Measurements from ENCODE around the gene DLEU7. TPM values are rescaled to one million over a fixed set of nuclear protein-coding genes. Genes with fewer than 3 reads are reported as not detected.

Gene DLEU7
- total and polyA plus RNA-seq, 2 of the 13 experiments (the other 11 are each of a cell fraction or from before 2014, with no cell fraction given) = not detected

- WGBS (ENCODE audit: low lambda C conversion rate) = 94% methylated on average over 4 of the region's 4 CpGs
- CTCF ChIA-PET (ENCODE audit: low intra/inter-chr PET ratio, low total read pairs) = no interaction called here
- no peaks in the 10 kb centered on the region for H3K27me3 ChIP-seq (ENCODE audit: control insufficient read depth in 1 of 2, insufficient read depth in 2 of 2, low read length in 2 of 2)
- intact Hi-C loops (cut with micrococcal nuclease; ENCODE audit: unreplicated experiment) (no loop called here), in situ Hi-C loops (cut with HindIII; ENCODE audit: extremely low pct_ligation_motif_present, low pct_unique_long_range_greater_than_20kb) (loop anchor here (25.0 kb wide), 1 partner anchor 1150 kb away; no protein-coding TSS in a partner anchor)
- POLR2A ChIA-PET = no interaction called here
- H3K4me3 ChIP-seq (replicated peaks in 1 of 3; ENCODE audit: insufficient read depth in 1 of 3, low read depth in 2 of 3, low read length in 3 of 3) = no peak overlapping the region
- no peaks in the 10 kb centered on the region for H4K20me1 ChIP-seq (ENCODE audit: insufficient read depth, low read length)
- ATAC-seq (no peak), DNase-seq (ENCODE audit: low spot score) (no peak), FAIRE-seq (no peak)
- H3K9me3 ChIP-seq (ENCODE audit: low read length) = no peaks in the 10 kb centered on the region
- H3K4me2 ChIP-seq (ENCODE audit: low read depth, low read length) = no peak overlapping the region
- H3K79me2 ChIP-seq (ENCODE audit: insufficient read depth, low read length) = no peaks in the 10 kb centered on the region
- no peaks in the 10 kb centered on the region; the same call in 1 of the 2 replicates for H3K4me1 ChIP-seq (ENCODE audit: insufficient read depth, low read length)
- no peak overlapping the region for H2AFZ ChIP-seq (ENCODE audit: low read length)
- TF ChIP-seq MAFF (IDR thresholded peaks at IDR 0.05; ENCODE audit: low read depth, low read length) (peak; percentile 35; the same call in 1 of the 2 replicates), MAFK (conservative IDR thresholded peaks at IDR 0.05 in 1 of 2, IDR thresholded peaks at IDR 0.05 in 1 of 2; ENCODE audit: low read length in 2 of 2) (peak; percentile 37 to 71; a peak in 3 of 4 replicates), ATAD3A (CRISPR knock-in tag; IDR thresholded peaks at IDR 0.05) (no peak)
- no peak overlapping the region for H3K9ac ChIP-seq (ENCODE audit: insufficient read depth, low read depth, low read length)
- H3K27ac ChIP-seq (ENCODE audit: extremely low read length, insufficient read depth, low read length) = no peak overlapping the region
- no TSS peak for BruUV-seq (replicated peaks)
- H3K36me3 ChIP-seq (replicated peaks in 1 of 2; ENCODE audit: control insufficient read depth in 1 of 2, insufficient read depth in 2 of 2, low read length in 2 of 2) = no peaks in the 10 kb centered on the region; a peak in 1 of 5 replicates
Measured at GRCh38 chr13:50812242-50812641, 31.2 kb downstream of the DLEU7 start.

GRCh38 chr13:50810998-50811397, 32.5 kb downstream of the DLEU7 start:
- no peak overlapping the region for H3K9ac ChIP-seq (ENCODE audit: insufficient read depth, low read depth, low read length)
- no peaks in the 10 kb centered on the region for H3K79me2 ChIP-seq (ENCODE audit: insufficient read depth, low read length)
- DNase-seq (ENCODE audit: low spot score) (no peak), ATAC-seq (no peak), FAIRE-seq (no peak)
- no peaks in the 10 kb centered on the region; a peak in 1 of 5 replicates for H3K36me3 ChIP-seq (replicated peaks in 1 of 2; ENCODE audit: control insufficient read depth in 1 of 2, insufficient read depth in 2 of 2, low read length in 2 of 2)
- POLR2A ChIA-PET = no interaction called here
- intact Hi-C loops (cut with micrococcal nuclease; ENCODE audit: unreplicated experiment) = no loop called here
- no peaks in the 10 kb centered on the region; the same call in 1 of the 2 replicates for H3K4me1 ChIP-seq (ENCODE audit: insufficient read depth, low read length)
- BruUV-seq (replicated peaks) = no TSS peak
- in situ Hi-C loops (cut with HindIII; ENCODE audit: extremely low pct_ligation_motif_present, low pct_unique_long_range_greater_than_20kb) = loop anchor here (25.0 kb wide), 1 partner anchor 1149 kb away; no protein-coding TSS in a partner anchor
- CTCF ChIA-PET (ENCODE audit: low intra/inter-chr PET ratio, low total read pairs) = no interaction called here
- no peak overlapping the region for H3K4me2 ChIP-seq (ENCODE audit: low read depth, low read length)
- H4K20me1 ChIP-seq (ENCODE audit: insufficient read depth, low read length) = no peaks in the 10 kb centered on the region
- H3K9me3 ChIP-seq (ENCODE audit: low read length) = no peaks in the 10 kb centered on the region
- 87% methylated on average over 2 of the region's 2 CpGs for WGBS (ENCODE audit: low lambda C conversion rate)
- no peak overlapping the region for H3K4me3 ChIP-seq (replicated peaks in 1 of 3; ENCODE audit: insufficient read depth in 1 of 3, low read depth in 2 of 3, low read length in 3 of 3)
- no peak overlapping the region for H2AFZ ChIP-seq (ENCODE audit: low read length)
- no peak overlapping the region for H3K27ac ChIP-seq (ENCODE audit: extremely low read length, insufficient read depth, low read length)
- H3K27me3 ChIP-seq (ENCODE audit: control insufficient read depth in 1 of 2, insufficient read depth in 2 of 2, low read length in 2 of 2) = no peaks in the 10 kb centered on the region
- TF ChIP-seq ZNF225 (CRISPR knock-in tag; IDR thresholded peaks at IDR 0.05) (no peak), ZFP41 (CRISPR knock-in tag; IDR thresholded peaks at IDR 0.05; ENCODE audit: borderline replicate concordance) (no peak), FOXJ3 (CRISPR knock-in tag; IDR thresholded peaks at IDR 0.05; ENCODE audit: borderline replicate concordance) (no peak), SMAD3 (CRISPR knock-in tag; IDR thresholded peaks at IDR 0.05) (no peak), MED8 (CRISPR knock-in tag; IDR thresholded peaks at IDR 0.05; ENCODE audit: insufficient replicate concordance) (no peak), TFAP4 (IDR thresholded peaks at IDR 0.05; ENCODE audit: borderline replicate concordance, low read depth) (no peak), POLR2AphosphoS2 (IDR thresholded peaks at IDR 0.05; ENCODE audit: low read depth, low read length) (no peak), ZNF710 (CRISPR knock-in tag; IDR thresholded peaks at IDR 0.05; ENCODE audit: borderline replicate concordance) (no peak), ZNF777 (CRISPR knock-in tag; IDR thresholded peaks at IDR 0.05) (no peak), TGIF2 (CRISPR knock-in tag; IDR thresholded peaks at IDR 0.05) (no peak), ZBTB33 (CRISPR knock-in tag; IDR thresholded peaks at IDR 0.05) (no peak), ZNF20 (CRISPR knock-in tag; IDR thresholded peaks at IDR 0.05) (no peak)
